WTC11 (cell line): Measurements from ENCODE around the gene PITPNC1.

Source experiments
- ESRRA ChIP-seq: sonication (generic); formaldehyde crosslinking; IDR thresholded peaks from 2 replicates; pipeline ENCODE4 v1.8.1; 2022; ENCODE audit warnings: mild to moderate bottlenecking, missing genetic modification reagents, borderline replicate concordance
- SMAD3 ChIP-seq: sonication (generic); formaldehyde crosslinking; IDR thresholded peaks from 2 replicates; pipeline ENCODE4 v1.8.0; 2022; ENCODE audit warnings: missing genetic modification reagents, mild to moderate bottlenecking, borderline replicate concordance
- TCF7 ChIP-seq: sonication (generic); formaldehyde crosslinking; IDR thresholded peaks from 2 replicates; pipeline ENCODE4 v1.8.0; 2022; ENCODE audit warnings: mild to moderate bottlenecking, low read depth, missing genetic modification reagents, moderate library complexity
- TF ChIP-seq, protein P1 (sequence below): fragments of 200-600 bp; IDR thresholded peaks from 2 replicates; pipeline ENCODE4 v1.8.0; 2022; ENCODE audit warnings: antibody characterized with exemption
- TF ChIP-seq, protein P2 (sequence below): sonication (generic); formaldehyde crosslinking; IDR thresholded peaks from 2 replicates; pipeline ENCODE4 v1.8.0; 2022; ENCODE audit warnings: mild to moderate bottlenecking, missing genetic modification reagents

DNA sequence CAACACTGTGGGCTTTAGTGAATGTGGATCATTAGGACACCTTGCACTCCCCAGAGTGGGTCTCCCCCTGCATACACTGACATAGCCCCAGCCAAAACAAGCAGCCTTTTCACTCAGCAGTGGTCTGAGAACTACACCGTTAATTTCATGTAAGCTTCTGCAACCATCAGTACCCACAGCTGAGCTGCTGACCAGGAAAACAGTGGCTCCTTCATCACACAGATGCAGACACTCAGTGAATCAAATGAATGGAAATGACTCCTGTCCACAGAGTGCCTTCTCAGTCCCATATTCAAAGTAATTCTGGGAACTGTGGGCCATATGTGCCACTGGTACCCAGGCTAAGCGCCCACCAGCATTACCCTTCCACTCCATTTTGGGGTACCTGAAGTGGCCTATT is 301.3 kb downstream of the PITPNC1 start:
- TF ChIP-seq TCF7 (CRISPR knock-in tag): no peak
- TF ChIP-seq, protein P1, sequence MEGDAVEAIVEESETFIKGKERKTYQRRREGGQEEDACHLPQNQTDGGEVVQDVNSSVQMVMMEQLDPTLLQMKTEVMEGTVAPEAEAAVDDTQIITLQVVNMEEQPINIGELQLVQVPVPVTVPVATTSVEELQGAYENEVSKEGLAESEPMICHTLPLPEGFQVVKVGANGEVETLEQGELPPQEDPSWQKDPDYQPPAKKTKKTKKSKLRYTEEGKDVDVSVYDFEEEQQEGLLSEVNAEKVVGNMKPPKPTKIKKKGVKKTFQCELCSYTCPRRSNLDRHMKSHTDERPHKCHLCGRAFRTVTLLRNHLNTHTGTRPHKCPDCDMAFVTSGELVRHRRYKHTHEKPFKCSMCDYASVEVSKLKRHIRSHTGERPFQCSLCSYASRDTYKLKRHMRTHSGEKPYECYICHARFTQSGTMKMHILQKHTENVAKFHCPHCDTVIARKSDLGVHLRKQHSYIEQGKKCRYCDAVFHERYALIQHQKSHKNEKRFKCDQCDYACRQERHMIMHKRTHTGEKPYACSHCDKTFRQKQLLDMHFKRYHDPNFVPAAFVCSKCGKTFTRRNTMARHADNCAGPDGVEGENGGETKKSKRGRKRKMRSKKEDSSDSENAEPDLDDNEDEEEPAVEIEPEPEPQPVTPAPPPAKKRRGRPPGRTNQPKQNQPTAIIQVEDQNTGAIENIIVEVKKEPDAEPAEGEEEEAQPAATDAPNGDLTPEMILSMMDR: no peak
- TF ChIP-seq, protein P2, sequence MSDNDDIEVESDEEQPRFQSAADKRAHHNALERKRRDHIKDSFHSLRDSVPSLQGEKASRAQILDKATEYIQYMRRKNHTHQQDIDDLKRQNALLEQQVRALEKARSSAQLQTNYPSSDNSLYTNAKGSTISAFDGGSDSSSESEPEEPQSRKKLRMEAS (CRISPR knock-in tag): no peak
- TF ChIP-seq SMAD3 (CRISPR knock-in tag): no peak
- TF ChIP-seq ESRRA (CRISPR knock-in tag): no peak
